Esophagus muscularis mucosa (tissue), 3 donors: ENCODE data around the gene NKAIN2.

Experiments used
- EP300 ChIP-seq: sonication (generic); formaldehyde crosslinking; IDR thresholded peaks from one replicate; pipeline ENCODE4 v1.6.1; 2017; ENCODE audit warnings: antibody characterized with exemption
- TF ChIP-seq, protein P1 (sequence below), 3 experiments: fragments of 200-600 bp in 2 of 3; fragments of 450-650 bp in 1 of 3; sonication (generic) in 2 of 3; IDR thresholded peaks; one replicate each; pipeline ENCODE4 v1.5.1; 2017 to 2019; ENCODE audit warnings: antibody characterized with exemption in 3 of 3, mild to moderate bottlenecking in 2 of 3, moderate library complexity in 1 of 3

DNA sequence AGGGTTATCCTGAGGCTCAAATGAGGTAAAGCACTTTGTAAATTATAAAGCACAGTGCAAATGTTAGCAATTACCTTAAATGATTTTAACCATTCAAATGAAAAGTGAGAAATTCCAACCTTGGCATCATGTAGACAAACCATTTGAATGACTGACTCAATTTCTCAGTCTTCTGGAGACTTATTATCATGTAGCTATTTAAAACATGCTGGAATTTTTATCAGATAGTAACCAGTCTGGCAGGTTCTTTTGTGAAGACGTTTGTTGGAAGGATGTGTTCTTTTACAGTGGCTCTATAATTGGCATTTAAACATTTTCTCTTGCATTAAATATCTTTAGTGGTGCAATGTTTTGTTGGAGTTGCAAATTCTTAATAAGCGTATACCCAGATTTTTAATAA is 386.6 kb downstream of the NKAIN2 start:
- TF ChIP-seq EP300, result no peak
- TF ChIP-seq, protein P1, sequence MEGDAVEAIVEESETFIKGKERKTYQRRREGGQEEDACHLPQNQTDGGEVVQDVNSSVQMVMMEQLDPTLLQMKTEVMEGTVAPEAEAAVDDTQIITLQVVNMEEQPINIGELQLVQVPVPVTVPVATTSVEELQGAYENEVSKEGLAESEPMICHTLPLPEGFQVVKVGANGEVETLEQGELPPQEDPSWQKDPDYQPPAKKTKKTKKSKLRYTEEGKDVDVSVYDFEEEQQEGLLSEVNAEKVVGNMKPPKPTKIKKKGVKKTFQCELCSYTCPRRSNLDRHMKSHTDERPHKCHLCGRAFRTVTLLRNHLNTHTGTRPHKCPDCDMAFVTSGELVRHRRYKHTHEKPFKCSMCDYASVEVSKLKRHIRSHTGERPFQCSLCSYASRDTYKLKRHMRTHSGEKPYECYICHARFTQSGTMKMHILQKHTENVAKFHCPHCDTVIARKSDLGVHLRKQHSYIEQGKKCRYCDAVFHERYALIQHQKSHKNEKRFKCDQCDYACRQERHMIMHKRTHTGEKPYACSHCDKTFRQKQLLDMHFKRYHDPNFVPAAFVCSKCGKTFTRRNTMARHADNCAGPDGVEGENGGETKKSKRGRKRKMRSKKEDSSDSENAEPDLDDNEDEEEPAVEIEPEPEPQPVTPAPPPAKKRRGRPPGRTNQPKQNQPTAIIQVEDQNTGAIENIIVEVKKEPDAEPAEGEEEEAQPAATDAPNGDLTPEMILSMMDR (IDR thresholded peaks at IDR 0.05), result no peak
